DMS153 treated with DMSO at 0.1 percent for 48 hours (cell line): ENCODE measurements around the gene INMT.

Source experiments
- DNase-seq: peaks from one replicate; lab custom pipeline; 2025; ENCODE audit not compliant: unreplicated experiment; lab: John Stamatoyannopoulos, UW

INMT gene

GRCh38 chr7:30727061-30727945, 24.6 kb upstream of the INMT start:
- no peak for DNase-seq

GRCh38 chr7:30728591-30729100, 23.3 kb upstream of the INMT start:
- DNase-seq: no peak

- DNase-seq: no peak
Observed at GRCh38 chr7:30729642-30730041, 22.3 kb upstream of the INMT start.

- DNase-seq: no peak
Observed at GRCh38 chr7:30730097-30730496, 21.8 kb upstream of the INMT start.

GRCh38 chr7:30730996-30731395, 20.9 kb upstream of the INMT start:
- DNase-seq: no peak

GRCh38 chr7:30731581-30731980, 20.4 kb upstream of the INMT start:
- peak; percentile 10 for DNase-seq

GRCh38 chr7:30732606-30733005, 19.3 kb upstream of the INMT start:
- DNase-seq: no peak

- no peak for DNase-seq
Observed at GRCh38 chr7:30733216-30733615, 18.7 kb upstream of the INMT start.

- no peak for DNase-seq
Observed at GRCh38 chr7:30733691-30734090, 18.2 kb upstream of the INMT start.

GRCh38 chr7:30734497-30734896, 17.4 kb upstream of the INMT start:
- no peak for DNase-seq

GRCh38 chr7:30735631-30736030, 16.3 kb upstream of the INMT start:
- DNase-seq: no peak

GRCh38 chr7:30736291-30736690, 15.6 kb upstream of the INMT start:
- no peak for DNase-seq

GRCh38 chr7:30738026-30738915, 13.7 kb upstream of the INMT start:
- DNase-seq: no peak

- DNase-seq: no peak
Observed at GRCh38 chr7:30739691-30740090, 12.2 kb upstream of the INMT start.

- DNase-seq: peak; percentile 67
Observed at GRCh38 chr7:30740417-30741181, 11.3 kb upstream of the INMT start.

- no peak for DNase-seq
Observed at GRCh38 chr7:30741289-30741688, 10.6 kb upstream of the INMT start.

GRCh38 chr7:30743371-30744074, 8.4 kb upstream of the INMT start:
- no peak for DNase-seq

GRCh38 chr7:30744075-30744417, 7.9 kb upstream of the INMT start:
- DNase-seq: no peak

GRCh38 chr7:30745261-30745941, 6.5 kb upstream of the INMT start:
- no peak for DNase-seq

GRCh38 chr7:30750010-30750409, 1.9 kb upstream of the INMT start:
- DNase-seq: no peak
